Measurements from ENCODE around the gene PHKG2. TPM values are rescaled to one million over a fixed set of nuclear protein-coding genes. Genes with fewer than 3 reads are reported as not detected.

Gene PHKG2
- polyA plus RNA-seq, 1 experiment: 21.7 TPM

DNA sequence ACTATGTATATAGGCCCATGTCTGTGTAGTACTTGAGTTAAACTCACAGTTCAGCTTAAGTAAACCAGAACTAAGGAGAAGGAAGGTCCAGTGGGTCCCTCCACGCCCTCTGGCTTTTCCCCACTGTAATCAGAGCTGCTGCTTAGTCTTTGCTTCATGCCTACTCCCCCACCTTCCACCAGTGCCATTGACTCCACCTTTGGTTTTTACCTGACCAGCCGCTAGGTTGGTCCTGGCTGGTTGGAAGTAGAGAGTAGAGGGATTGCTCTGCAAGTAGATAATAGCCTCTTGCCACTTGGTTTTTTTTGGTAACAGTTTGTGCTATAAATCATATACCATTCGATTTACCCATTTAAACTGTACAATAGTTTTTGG lies 22.8 kb upstream of the PHKG2 start:
- CTCF ChIA-PET: interaction anchor here (1.4 kb wide), 1 partner anchor 32 kb away, joined by 4 read pairs; no protein-coding TSS in a partner anchor

GRCh38 chr16:30728321-30728720 lies 19.9 kb upstream of the PHKG2 start:
- ChIA-PET CTCF (interaction anchor here (1.5 to 1.6 kb wide), 2 partner anchors 15 to 86 kb away, joined by 3 read pairs; no protein-coding TSS in a partner anchor), POLR2A (interaction anchor here (0.6 kb wide), 1 partner anchor 10 kb away, joined by 3 read pairs; no protein-coding TSS in a partner anchor)

More for the DNA sequence above, 22.8 kb upstream of the PHKG2 start:
- Histone ChIP-seq H3K27me3 (ENCODE audit: control insufficient read depth, insufficient read depth, low read length) (no peaks in the 10 kb centered on the region), H3K9me3 (ENCODE audit: control insufficient read depth, insufficient read depth, low read length) (no peaks in the 10 kb centered on the region), H3K27ac (ENCODE audit: low read depth, low read length) (no peak overlapping the region), H3K4me3 (ENCODE audit: low read depth, low read length) (no peak overlapping the region)
- POLR2A ChIA-PET: interaction anchor here (0.7 kb wide), 1 partner anchor 26 kb away, joined by 9 read pairs; the partner anchor contains the start of gene SRCAP
- no peak for TF ChIP-seq CTCF (IDR thresholded peaks at IDR 0.05; ENCODE audit: low read depth, low read length)
- no peak for DNase-seq (ENCODE audit: low read depth, low spot score)

DNA sequence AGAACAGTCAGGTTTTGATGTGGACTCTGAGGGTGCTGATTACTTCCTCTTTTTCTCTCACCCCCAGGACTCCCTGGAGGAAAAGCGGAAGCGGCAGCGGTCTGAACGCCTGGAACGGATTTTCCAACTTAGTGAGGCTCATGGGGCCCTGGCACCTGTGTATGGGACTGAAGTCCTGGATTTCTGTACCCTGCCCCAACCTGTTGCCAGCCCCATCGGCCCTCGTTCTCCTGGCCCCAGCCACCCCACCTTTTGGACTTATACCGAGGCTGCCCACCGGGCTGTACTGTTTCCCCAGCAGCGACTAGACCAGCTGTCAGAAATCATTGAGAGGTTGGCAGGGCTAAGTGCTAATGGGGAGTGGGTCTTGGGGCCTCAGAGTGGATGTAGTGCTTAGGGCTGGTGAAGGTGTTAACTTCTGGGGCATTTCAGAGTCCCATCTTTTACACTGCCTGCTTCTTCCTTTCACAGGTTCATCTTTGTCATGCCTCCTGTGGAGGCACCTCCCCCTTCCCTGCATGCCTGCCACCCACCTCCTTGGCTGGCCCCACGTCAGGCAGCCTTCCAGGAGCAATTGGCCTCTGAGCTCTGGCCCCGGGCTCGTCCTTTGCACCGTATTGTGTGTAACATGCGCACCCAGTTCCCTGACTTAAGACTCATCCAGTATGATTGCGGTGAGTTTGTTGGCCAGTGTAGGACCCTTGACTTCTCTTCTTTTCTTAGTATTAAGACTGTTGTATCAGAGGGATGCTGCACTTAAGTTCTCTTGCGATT lies 19.1 kb upstream of the PHKG2 start:
- ChIA-PET POLR2A (no interaction called here), CTCF (interaction anchor here (1.1 kb wide), 1 partner anchor 11 kb away, joined by 4 read pairs; no protein-coding TSS in a partner anchor)
- no peak overlapping the region for H3K27ac ChIP-seq (ENCODE audit: low read depth, low read length)
- H3K4me3 ChIP-seq (ENCODE audit: low read depth, low read length): no peak overlapping the region
- no peaks in the 10 kb centered on the region for H3K27me3 ChIP-seq (ENCODE audit: control insufficient read depth, insufficient read depth, low read length)
- DNase-seq (ENCODE audit: low read depth, low spot score): no peak
- no peaks in the 10 kb centered on the region for H3K9me3 ChIP-seq (ENCODE audit: control insufficient read depth, insufficient read depth, low read length)
- TF ChIP-seq CTCF (IDR thresholded peaks at IDR 0.05; ENCODE audit: low read depth, low read length): no peak

More at GRCh38 chr16:30728321-30728720, 19.9 kb upstream of the PHKG2 start:
- no peak for DNase-seq (ENCODE audit: low read depth, low spot score)
- Histone ChIP-seq H3K9me3 (ENCODE audit: control insufficient read depth, insufficient read depth, low read length) (no peaks in the 10 kb centered on the region), H3K4me3 (ENCODE audit: low read depth, low read length) (no peak overlapping the region), H3K27me3 (ENCODE audit: control insufficient read depth, insufficient read depth, low read length) (no peaks in the 10 kb centered on the region), H3K27ac (ENCODE audit: low read depth, low read length) (no peak overlapping the region)
- no peak for TF ChIP-seq CTCF (IDR thresholded peaks at IDR 0.05; ENCODE audit: low read depth, low read length)

DNA sequence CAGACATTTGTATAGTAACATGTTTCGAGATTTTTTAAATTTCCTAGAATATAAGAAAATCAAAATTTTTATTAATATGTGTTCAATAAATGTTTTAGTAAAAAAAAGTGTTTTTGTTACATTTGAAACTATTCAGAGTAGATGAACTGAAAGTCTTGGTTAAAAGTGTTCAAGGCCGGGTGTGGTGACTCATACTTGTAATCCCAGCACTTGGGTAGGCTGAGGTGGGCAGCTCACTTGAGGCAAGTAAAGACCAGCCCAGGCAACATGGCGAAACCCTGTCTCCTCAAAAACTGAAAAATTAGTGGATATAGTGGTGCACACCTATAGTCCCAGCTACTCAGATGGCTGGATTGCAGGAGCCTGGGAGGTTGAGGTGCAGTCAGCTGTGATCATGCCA lies 16.8 kb upstream of the PHKG2 start:
- ChIA-PET POLR2A (no interaction called here), CTCF (no interaction called here)
- Histone ChIP-seq H3K4me3 (ENCODE audit: low read depth, low read length) (no peak overlapping the region), H3K27me3 (ENCODE audit: control insufficient read depth, insufficient read depth, low read length) (no peaks in the 10 kb centered on the region), H3K27ac (ENCODE audit: low read depth, low read length) (no peak overlapping the region), H3K9me3 (ENCODE audit: control insufficient read depth, insufficient read depth, low read length) (no peaks in the 10 kb centered on the region)
- DNase-seq (ENCODE audit: low read depth, low spot score): no peak
- TF ChIP-seq CTCF (IDR thresholded peaks at IDR 0.05; ENCODE audit: low read depth, low read length): no peak
